GM21717 (cell line): ENCODE measurements around the gene FNBP1.
"Not testable (repeated sequence)": the region's sequence is repeated elsewhere in the genome, so short reads cannot be mapped to it uniquely, and the experiment has no call there.

Source experiments
- ATAC-seq: cut with Tn5 transposase; IDR thresholded peaks from one replicate; pipeline ENCODE4 v1.9.1; 2021; ENCODE audit warnings: mild to moderate bottlenecking, moderate library complexity; ENCODE audit not compliant: unreplicated experiment

FNBP1 gene

GRCh38 chr9:129962451-129962864 is 80.5 kb downstream of the FNBP1 start:
- ATAC-seq, result no peak

- ATAC-seq, result no peak
Observed at GRCh38 chr9:129958796-129959195, 84.2 kb downstream of the FNBP1 start.

GRCh38 chr9:129954868-129955550 is 88.0 kb downstream of the FNBP1 start:
- ATAC-seq, result no peak

- no peak for ATAC-seq
Observed at GRCh38 chr9:129953736-129954135, 89.3 kb downstream of the FNBP1 start.

DNA sequence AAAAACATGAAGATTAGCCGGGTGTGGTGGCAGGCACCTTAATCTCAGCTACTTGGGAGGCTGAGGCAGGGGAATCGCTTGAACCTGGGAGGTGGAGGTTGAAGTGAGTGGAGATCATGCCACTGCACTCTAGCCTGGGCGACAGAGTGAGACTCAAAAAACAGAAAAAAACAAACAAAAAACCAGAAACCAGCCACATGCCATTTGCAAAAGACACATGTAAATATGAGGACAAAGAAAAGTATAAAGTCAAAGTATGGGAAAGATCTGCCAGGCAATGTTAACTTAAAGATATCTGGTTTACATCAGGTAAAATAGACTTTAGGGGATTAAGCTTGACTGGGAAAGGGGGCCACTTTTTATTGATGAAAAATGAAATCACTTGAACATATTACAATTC is 90.7 kb downstream of the FNBP1 start:
- no peak for ATAC-seq

DNA sequence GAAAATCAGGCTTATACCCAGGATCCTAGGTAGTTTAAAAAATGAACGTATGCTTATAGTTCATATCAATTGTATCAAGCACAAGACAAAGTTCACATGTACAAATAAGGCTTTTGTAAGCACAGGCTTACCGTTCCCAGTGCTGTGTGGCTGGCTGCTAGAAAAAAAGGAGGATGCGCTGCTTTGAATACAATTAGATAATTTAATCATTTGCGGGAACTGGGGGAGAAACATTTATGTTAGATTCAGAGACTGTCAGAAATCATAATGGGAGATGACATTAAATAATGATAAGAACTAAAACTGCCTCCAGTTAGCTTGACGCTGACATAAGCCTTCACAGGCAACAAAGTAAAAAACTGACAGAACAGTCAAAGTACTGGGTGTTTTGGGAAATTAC is 93.2 kb downstream of the FNBP1 start:
- no peak for ATAC-seq

GRCh38 chr9:129948626-129949025 is 94.4 kb downstream of the FNBP1 start:
- not testable (repeated sequence) for ATAC-seq

DNA sequence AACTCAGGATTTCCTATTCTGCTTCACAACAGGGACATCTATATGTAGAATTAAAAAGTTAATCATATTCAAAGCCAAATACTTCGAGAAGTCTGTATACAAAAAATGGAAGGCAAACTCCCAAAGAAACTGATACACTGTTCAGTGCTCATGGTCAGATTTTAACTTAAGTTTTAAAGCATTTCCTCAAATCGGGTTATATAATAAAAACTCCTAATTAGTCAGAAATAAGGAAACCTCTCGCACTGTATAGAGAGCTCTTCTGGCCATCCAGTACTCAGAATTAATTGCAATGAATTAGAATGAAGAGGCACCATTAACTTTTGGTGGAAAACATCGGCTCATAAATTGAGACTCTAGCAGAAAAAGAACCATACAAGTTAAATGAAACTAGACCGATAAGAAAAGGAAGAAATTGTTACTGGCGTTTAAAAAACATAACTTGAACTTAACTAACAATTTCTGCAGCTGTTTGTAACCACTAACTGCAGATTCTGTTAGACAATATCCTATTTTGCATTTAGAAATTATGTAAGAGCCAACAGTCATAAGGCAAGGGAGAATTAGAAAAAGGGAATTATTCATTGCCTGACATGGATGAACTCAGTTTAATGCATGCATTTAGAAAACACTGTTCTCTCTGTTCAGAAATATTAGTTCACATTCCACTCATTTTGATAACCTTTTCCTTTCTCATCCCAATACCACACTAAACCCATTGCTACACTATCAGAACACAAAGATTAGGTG is 96.6 kb downstream of the FNBP1 start:
- no peak for ATAC-seq

DNA sequence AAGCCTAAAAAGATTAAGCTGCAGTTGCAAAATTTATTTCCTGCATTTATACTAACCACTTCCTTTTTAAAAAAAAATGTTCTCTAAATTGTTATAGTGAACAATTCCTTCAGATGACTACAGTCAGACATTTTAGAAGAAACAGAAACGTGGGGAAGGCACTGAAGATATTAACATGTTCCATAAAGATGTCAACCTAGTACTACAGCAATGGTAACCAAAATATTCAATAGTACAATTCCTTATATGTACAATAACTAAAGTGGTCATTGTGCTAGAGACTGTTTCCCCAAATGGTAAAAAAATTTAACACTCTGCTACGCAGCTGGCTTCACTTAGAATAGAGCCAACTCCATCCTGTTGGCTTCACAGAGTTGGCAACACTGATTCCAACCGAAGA is 97.7 kb downstream of the FNBP1 start:
- ATAC-seq, result no peak

DNA sequence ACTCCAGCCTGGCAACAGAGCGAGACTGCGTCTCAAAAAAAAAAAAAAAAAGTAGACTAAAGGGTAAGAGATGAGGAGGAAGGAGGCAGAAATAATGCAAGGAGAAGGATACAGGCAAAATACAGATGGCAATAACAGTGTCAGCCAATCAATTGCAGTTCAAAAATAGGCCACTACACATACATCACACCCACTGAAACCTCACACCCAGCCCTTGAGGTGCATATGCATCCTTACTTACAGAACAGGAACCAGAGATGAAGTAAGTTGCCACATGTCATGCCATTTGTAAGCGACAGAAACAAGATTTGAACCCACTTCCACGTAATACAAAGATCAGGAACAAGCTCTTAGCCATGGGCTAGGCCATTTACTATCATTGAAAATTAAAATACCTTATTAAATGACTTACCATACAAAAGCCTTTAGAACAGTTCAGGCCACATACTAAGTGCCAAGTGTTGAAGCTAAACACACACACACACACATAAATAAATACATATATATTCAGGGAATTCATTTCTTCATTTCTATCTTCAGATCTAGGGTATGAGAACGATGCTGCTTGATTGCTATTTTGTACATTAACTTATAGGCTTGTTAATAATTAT is 98.4 kb downstream of the FNBP1 start:
- no peak for ATAC-seq

GRCh38 chr9:129939431-129939830 is 103.6 kb downstream of the FNBP1 start:
- ATAC-seq, result no peak

GRCh38 chr9:129938291-129938979 is 104.6 kb downstream of the FNBP1 start:
- ATAC-seq, result no peak

DNA sequence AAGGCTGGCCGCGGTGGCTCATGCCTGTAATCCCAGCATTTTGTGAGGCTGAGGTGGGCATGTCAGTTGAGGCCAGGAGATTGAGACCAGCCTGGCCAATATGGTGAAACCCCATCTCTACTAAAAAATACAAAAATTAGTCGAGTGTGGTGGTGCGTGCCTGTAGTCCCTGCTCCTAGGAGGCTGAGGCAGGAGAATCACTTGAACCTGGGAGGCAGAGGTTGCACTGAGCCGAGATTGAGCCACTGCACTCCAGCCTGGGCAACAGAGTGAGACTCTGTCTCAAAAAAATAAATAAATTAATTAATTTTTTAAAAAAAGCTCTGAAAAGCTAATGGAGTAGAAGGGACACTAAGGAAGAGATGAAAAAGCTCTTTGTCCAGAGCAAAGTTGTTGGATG is 105.1 kb downstream of the FNBP1 start:
- ATAC-seq, result not testable (repeated sequence)

DNA sequence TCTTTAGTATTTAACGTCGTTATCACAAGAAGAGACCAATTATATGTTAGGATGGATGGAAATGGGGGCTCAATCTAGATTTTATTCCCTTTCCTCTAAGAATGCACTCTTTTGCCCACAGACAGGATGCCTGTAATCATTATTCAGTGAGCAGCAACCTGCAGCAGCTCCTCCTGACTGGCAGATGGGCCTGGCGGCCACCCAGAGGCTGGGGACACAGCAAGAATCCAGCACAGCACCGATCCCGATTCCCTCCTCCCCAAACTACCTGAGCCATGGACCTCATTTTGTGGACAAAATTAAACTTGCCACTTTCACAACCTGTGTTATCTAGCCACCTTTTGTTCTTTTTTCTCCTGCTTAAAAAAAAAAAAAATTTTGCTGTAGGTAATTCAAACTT is 106.8 kb downstream of the FNBP1 start:
- ATAC-seq, result no peak

- ATAC-seq, result no peak
Observed at GRCh38 chr9:129934780-129935179, 108.2 kb downstream of the FNBP1 start.

- ATAC-seq, result no peak
Observed at GRCh38 chr9:129934041-129934591, 108.9 kb downstream of the FNBP1 start.

DNA sequence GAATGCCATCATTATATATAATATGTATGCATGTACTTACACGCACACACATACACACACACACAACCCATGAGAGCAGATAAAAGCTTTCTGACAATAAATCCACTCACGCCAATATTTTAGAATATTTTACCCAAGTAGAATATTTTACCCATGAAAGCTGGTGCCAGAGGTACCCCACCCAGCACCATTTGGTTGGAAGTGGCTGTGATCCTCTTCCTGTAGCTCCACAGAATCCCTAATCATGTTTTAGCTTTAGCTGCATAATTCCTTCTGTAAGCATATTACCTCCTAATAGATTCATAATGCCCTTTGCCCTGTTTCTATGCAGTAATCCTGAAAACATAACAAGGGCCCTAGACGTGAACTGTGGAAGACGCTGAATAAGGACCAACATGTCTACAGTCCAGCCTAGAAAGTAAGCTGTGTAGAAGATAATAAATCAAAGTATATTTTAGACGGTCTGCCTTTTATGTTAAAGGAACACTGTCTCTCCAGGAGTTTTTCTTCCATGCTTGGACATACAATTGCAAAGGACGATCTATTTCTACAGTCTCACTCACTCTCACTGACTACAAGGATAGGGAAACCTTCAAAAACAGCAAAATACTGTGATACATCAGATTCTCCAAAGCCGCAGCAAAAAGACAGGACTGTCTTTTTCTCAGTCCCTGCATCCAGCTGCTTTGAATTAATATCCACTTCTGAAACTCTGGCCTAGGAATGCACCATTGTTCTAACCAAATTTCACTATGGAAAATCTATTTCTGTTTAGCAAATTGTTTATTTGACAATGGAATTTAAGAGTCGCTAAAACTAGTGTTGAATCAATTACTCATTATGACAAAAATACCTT is 109.6 kb downstream of the FNBP1 start:
- ATAC-seq, result no peak

DNA sequence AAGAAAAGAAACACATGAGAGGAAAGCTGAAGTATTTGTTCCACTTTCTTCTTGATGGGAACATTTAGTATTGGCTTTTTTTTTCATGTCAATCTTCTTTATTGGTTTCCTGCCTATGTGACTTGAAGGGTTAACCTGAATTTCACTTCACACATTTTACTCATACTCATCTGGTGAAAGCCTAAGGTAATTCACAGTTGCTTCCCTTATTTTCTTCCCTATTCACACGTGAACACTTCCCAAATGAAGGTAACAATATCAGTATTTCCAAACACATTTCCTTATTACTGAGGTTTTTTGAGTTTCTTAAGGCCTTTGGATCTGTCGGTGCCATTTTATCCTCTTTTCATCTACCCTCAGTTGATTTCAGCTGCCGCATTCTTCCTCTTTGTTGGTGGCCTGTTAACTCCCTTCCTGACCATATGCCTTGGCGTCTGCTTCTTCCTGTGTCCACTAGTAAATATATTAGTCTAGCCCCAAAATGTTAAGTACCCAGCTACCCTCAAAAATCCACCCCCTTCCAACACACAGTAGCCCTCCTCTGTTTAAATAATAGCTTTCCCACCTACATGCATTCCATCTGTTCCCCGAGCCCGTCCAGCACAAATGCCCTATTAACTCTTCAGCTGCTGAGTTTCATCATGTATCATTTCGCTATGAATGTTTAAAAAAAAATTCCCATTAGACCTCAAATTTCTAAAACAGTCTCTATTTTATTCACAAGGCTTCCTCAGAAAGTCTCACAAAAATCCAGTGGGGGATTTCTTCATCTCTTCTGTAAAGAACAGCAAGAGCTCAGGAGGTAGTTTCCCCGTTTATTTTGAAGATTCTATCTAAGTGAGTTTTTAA is 110.5 kb downstream of the FNBP1 start:
- ATAC-seq, result no peak

- no peak for ATAC-seq
Observed at GRCh38 chr9:129930743-129931142, 112.2 kb downstream of the FNBP1 start.
